ENCODE measurements around the gene TTC7B.

DNA sequence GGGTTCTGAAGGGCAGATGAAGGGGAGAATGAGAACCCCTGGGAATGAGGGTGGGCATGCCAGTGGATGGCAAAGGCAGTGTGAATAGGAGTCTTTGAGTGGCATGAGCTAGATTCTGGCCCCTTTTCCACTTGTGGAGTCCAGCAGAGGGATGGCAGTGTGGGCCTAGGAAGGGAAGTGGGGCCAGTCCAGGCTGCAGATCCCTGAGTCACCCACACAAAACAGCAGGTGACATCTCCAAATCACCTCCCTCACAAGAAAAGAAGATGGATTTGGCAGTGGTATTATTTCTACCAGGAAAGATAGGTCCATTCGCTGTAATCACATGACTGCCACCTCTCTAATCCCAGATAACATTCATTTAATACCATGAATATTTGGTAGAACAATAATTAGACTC lies 151.3 kb downstream of the TTC7B start:
- no peak for TF ChIP-seq ZBTB7A (IDR thresholded peaks at IDR 0.05; ENCODE audit: low read depth)
- TF ChIP-seq, protein P1, sequence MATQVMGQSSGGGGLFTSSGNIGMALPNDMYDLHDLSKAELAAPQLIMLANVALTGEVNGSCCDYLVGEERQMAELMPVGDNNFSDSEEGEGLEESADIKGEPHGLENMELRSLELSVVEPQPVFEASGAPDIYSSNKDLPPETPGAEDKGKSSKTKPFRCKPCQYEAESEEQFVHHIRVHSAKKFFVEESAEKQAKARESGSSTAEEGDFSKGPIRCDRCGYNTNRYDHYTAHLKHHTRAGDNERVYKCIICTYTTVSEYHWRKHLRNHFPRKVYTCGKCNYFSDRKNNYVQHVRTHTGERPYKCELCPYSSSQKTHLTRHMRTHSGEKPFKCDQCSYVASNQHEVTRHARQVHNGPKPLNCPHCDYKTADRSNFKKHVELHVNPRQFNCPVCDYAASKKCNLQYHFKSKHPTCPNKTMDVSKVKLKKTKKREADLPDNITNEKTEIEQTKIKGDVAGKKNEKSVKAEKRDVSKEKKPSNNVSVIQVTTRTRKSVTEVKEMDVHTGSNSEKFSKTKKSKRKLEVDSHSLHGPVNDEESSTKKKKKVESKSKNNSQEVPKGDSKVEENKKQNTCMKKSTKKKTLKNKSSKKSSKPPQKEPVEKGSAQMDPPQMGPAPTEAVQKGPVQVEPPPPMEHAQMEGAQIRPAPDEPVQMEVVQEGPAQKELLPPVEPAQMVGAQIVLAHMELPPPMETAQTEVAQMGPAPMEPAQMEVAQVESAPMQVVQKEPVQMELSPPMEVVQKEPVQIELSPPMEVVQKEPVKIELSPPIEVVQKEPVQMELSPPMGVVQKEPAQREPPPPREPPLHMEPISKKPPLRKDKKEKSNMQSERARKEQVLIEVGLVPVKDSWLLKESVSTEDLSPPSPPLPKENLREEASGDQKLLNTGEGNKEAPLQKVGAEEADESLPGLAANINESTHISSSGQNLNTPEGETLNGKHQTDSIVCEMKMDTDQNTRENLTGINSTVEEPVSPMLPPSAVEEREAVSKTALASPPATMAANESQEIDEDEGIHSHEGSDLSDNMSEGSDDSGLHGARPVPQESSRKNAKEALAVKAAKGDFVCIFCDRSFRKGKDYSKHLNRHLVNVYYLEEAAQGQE (IDR thresholded peaks at IDR 0.05; ENCODE audit: low read depth), result no peak
- TF ChIP-seq CREB1 (IDR thresholded peaks at IDR 0.05; ENCODE audit: low read depth), result no peak
- TF ChIP-seq YY1 (IDR thresholded peaks at IDR 0.05; ENCODE audit: low read depth), result no peak
